HEK293 (cell line): ENCODE data around the gene TMEM72.

Experiments
- GFI1B ChIP-seq: fragments of 450-650 bp; formaldehyde crosslinking; IDR thresholded peaks from 2 replicates; pipeline ENCODE4 v1.5.1; 2016; ENCODE audit warnings: missing biosample characterization, missing genetic modification characterization
- KLF7 ChIP-seq: fragments of 450-650 bp; formaldehyde crosslinking; IDR thresholded peaks from 2 replicates; pipeline ENCODE4 v1.5.1; 2016; ENCODE audit warnings: missing biosample characterization, missing genetic modification characterization, borderline replicate concordance
- WT1 ChIP-seq: fragments of 450-650 bp; formaldehyde crosslinking; IDR thresholded peaks from 2 replicates; pipeline ENCODE4 v1.5.1; 2016; ENCODE audit warnings: missing biosample characterization, missing genetic modification characterization
- ZBTB1 ChIP-seq: fragments of 450-650 bp; formaldehyde crosslinking; IDR thresholded peaks from 2 replicates; pipeline ENCODE4 v1.5.1; 2016; ENCODE audit warnings: missing biosample characterization, missing genetic modification characterization
- ZBTB6 ChIP-seq: fragments of 450-650 bp; formaldehyde crosslinking; IDR thresholded peaks from 2 replicates; pipeline ENCODE4 v1.5.1; 2017; ENCODE audit warnings: missing biosample characterization, missing genetic modification characterization
- ZBTB7A ChIP-seq: fragments of 450-650 bp; formaldehyde crosslinking; IDR thresholded peaks from 2 replicates; pipeline ENCODE4 v1.5.1; 2016; ENCODE audit warnings: low read depth, missing biosample characterization, missing genetic modification characterization
- ZNF2 ChIP-seq: fragments of 450-650 bp; formaldehyde crosslinking; IDR thresholded peaks from 2 replicates; pipeline ENCODE4 v1.5.1; 2016; ENCODE audit warnings: missing biosample characterization, missing genetic modification characterization
- ZNF221 ChIP-seq: fragments of 450-650 bp; formaldehyde crosslinking; IDR thresholded peaks from 2 replicates; pipeline ENCODE4 v1.5.1; 2017; ENCODE audit warnings: missing biosample characterization, missing genetic modification characterization, borderline replicate concordance
- ZNF266 ChIP-seq: fragments of 450-650 bp; formaldehyde crosslinking; IDR thresholded peaks from 2 replicates; pipeline ENCODE4 v1.5.1; 2016; ENCODE audit warnings: missing biosample characterization, missing genetic modification characterization, low read depth
- ZNF335 ChIP-seq: fragments of 450-650 bp; formaldehyde crosslinking; conservative IDR thresholded peaks from 2 replicates; pipeline ENCODE4 v1.5.1; 2016; ENCODE audit warnings: missing biosample characterization, missing genetic modification characterization
- ZNF391 ChIP-seq: fragments of 450-650 bp; formaldehyde crosslinking; IDR thresholded peaks from 2 replicates; pipeline ENCODE4 v1.5.1; 2016; ENCODE audit warnings: low read depth, missing biosample characterization, missing genetic modification characterization, borderline replicate concordance
- ZNF433 ChIP-seq: fragments of 450-650 bp; formaldehyde crosslinking; IDR thresholded peaks from 2 replicates; pipeline ENCODE4 v1.5.1; 2016; ENCODE audit warnings: missing biosample characterization, missing genetic modification characterization, low read depth
- ZNF514 ChIP-seq: fragments of 450-650 bp; formaldehyde crosslinking; IDR thresholded peaks from 2 replicates; pipeline ENCODE4 v1.5.1; 2016; ENCODE audit warnings: missing biosample characterization, missing genetic modification characterization
- ZNF518A ChIP-seq: fragments of 450-650 bp; formaldehyde crosslinking; conservative IDR thresholded peaks from 2 replicates; pipeline ENCODE4 v1.5.1; 2016; ENCODE audit warnings: low read depth, missing biosample characterization, missing genetic modification characterization
- ZNF558 ChIP-seq: fragments of 450-650 bp; formaldehyde crosslinking; IDR thresholded peaks from 2 replicates; pipeline ENCODE4 v1.5.1; 2016; ENCODE audit warnings: missing biosample characterization, missing genetic modification characterization
- ZNF621 ChIP-seq: fragments of 450-650 bp; formaldehyde crosslinking; IDR thresholded peaks from 2 replicates; pipeline ENCODE4 v1.5.1; 2017; ENCODE audit warnings: missing biosample characterization, missing genetic modification characterization
- ZNF664 ChIP-seq: fragments of 450-650 bp; formaldehyde crosslinking; IDR thresholded peaks from 2 replicates; pipeline ENCODE4 v1.5.1; 2016; ENCODE audit warnings: missing biosample characterization, missing genetic modification characterization
- ZNF76 ChIP-seq: fragments of 450-650 bp; formaldehyde crosslinking; IDR thresholded peaks from 2 replicates; pipeline ENCODE4; 2016; ENCODE audit warnings: low read depth, missing biosample characterization, missing genetic modification characterization, borderline replicate concordance
- ZSCAN30 ChIP-seq: fragments of 450-650 bp; IDR thresholded peaks from 2 replicates; pipeline ENCODE4 v1.5.1; 2018; ENCODE audit warnings: missing biosample characterization, mild to moderate bottlenecking, missing genetic modification characterization, moderate library complexity
- TF ChIP-seq, protein P1 (sequence below): fragments of 450-650 bp; formaldehyde crosslinking; IDR thresholded peaks from 2 replicates; pipeline ENCODE4 v1.5.1; 2016; ENCODE audit warnings: missing biosample characterization, missing genetic modification characterization
- TF ChIP-seq, protein P2 (sequence below): fragments of 450-650 bp; formaldehyde crosslinking; IDR thresholded peaks from 2 replicates; pipeline ENCODE4 v1.5.1; 2017; ENCODE audit warnings: missing biosample characterization, missing genetic modification characterization
- TF ChIP-seq, protein P3 (sequence below): fragments of 450-650 bp; formaldehyde crosslinking; IDR thresholded peaks from 2 replicates; pipeline ENCODE4 v1.5.1; 2016; ENCODE audit warnings: missing biosample characterization, missing genetic modification characterization
- TF ChIP-seq, protein P4 (sequence below): fragments of 450-650 bp; formaldehyde crosslinking; IDR thresholded peaks from 2 replicates; pipeline ENCODE4 v1.5.1; 2017; ENCODE audit warnings: missing biosample characterization, missing genetic modification characterization

TMEM72 gene

DNA sequence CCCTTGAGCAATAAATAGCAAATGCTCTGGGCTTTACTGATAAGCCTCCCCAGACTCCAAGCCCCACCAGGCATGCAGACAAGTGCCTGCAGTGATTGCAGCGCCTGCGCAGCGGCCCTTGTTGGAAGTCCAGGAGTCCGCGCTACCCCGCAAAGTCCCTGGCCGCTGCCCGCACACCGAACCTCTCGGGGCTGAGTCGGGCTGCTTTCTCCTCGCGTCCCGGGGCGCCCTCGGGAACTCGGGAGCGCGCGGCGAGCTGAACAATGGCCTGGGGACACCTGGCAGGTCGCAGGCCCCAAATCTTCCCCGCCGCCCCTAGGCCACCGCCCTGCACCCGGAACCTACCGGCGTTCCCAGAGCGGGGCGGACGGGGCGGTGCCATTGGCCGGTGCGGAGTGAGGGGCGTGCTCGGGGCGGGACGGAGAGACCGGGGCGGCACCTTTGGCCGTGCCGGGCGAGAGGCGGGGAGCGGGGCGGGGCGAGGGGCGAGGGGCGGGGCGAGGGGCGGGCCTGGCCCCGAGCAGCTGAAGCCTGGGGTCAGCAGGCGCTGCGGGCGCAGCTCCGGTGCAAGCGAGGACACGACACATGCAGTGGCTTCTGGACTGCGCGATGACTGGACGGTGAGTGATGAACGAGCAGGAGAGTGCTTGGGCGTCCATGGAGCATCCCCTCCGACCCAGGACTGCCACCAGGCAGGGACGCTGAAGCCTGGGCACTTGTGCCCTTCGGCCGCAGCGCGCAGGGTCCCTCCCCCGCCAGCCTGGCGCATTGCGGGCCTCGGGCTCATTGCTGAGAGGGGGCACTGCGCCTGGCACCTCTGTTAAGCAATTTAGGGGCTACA lies 48.3 kb downstream of the TMEM72 start, which contains the start of gene RASSF4 (continued):
- TF ChIP-seq, protein P1, sequence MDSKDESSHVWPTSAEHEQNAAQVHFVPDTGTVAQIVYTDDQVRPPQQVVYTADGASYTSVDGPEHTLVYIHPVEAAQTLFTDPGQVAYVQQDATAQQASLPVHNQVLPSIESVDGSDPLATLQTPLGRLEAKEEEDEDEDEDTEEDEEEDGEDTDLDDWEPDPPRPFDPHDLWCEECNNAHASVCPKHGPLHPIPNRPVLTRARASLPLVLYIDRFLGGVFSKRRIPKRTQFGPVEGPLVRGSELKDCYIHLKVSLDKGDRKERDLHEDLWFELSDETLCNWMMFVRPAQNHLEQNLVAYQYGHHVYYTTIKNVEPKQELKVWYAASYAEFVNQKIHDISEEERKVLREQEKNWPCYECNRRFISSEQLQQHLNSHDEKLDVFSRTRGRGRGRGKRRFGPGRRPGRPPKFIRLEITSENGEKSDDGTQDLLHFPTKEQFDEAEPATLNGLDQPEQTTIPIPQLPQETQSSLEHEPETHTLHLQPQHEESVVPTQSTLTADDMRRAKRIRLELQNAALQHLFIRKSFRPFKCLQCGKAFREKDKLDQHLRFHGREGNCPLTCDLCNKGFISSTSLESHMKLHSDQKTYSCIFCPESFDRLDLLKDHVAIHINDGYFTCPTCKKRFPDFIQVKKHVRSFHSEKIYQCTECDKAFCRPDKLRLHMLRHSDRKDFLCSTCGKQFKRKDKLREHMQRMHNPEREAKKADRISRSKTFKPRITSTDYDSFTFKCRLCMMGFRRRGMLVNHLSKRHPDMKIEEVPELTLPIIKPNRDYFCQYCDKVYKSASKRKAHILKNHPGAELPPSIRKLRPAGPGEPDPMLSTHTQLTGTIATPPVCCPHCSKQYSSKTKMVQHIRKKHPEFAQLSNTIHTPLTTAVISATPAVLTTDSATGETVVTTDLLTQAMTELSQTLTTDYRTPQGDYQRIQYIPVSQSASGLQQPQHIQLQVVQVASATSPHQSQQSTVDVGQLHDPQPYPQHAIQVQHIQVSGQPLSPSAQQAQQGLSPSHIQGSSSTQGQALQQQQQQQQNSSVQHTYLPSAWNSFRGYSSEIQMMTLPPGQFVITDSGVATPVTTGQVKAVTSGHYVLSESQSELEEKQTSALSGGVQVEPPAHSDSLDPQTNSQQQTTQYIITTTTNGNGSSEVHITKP = peak; percentile 37; the same call in 1 of the 2 replicates
- TF ChIP-seq ZNF266 = peak; percentile 38; the same call in 1 of the 2 replicates
- no peak; the same call in 1 of the 2 replicates for TF ChIP-seq ZNF76 (tag by site-specific recombination)
- peak; percentile 25; the same call in 1 of the 2 replicates for TF ChIP-seq ZSCAN30 (tag by site-specific recombination)
- no peak for TF ChIP-seq ZNF391 (tag by site-specific recombination)
- TF ChIP-seq, protein P2, sequence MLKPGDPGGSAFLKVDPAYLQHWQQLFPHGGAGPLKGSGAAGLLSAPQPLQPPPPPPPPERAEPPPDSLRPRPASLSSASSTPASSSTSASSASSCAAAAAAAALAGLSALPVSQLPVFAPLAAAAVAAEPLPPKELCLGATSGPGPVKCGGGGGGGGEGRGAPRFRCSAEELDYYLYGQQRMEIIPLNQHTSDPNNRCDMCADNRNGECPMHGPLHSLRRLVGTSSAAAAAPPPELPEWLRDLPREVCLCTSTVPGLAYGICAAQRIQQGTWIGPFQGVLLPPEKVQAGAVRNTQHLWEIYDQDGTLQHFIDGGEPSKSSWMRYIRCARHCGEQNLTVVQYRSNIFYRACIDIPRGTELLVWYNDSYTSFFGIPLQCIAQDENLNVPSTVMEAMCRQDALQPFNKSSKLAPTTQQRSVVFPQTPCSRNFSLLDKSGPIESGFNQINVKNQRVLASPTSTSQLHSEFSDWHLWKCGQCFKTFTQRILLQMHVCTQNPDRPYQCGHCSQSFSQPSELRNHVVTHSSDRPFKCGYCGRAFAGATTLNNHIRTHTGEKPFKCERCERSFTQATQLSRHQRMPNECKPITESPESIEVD (tag by site-specific recombination) = no peak
- TF ChIP-seq ZNF558 = no peak
- no peak for TF ChIP-seq ZBTB1 (tag by site-specific recombination)
- no peak for TF ChIP-seq ZNF514 (tag by site-specific recombination)
- TF ChIP-seq ZNF221 (tag by site-specific recombination) = no peak
- no peak for TF ChIP-seq ZBTB6
- peak; percentile 84 for TF ChIP-seq GFI1B
- TF ChIP-seq, protein P3, sequence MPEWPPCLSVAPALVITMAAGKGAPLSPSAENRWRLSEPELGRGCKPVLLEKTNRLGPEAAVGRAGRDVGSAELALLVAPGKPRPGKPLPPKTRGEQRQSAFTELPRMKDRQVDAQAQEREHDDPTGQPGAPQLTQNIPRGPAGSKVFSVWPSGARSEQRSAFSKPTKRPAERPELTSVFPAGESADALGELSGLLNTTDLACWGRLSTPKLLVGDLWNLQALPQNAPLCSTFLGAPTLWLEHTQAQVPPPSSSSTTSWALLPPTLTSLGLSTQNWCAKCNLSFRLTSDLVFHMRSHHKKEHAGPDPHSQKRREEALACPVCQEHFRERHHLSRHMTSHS (tag by site-specific recombination) = no peak
- TF ChIP-seq, protein P4, sequence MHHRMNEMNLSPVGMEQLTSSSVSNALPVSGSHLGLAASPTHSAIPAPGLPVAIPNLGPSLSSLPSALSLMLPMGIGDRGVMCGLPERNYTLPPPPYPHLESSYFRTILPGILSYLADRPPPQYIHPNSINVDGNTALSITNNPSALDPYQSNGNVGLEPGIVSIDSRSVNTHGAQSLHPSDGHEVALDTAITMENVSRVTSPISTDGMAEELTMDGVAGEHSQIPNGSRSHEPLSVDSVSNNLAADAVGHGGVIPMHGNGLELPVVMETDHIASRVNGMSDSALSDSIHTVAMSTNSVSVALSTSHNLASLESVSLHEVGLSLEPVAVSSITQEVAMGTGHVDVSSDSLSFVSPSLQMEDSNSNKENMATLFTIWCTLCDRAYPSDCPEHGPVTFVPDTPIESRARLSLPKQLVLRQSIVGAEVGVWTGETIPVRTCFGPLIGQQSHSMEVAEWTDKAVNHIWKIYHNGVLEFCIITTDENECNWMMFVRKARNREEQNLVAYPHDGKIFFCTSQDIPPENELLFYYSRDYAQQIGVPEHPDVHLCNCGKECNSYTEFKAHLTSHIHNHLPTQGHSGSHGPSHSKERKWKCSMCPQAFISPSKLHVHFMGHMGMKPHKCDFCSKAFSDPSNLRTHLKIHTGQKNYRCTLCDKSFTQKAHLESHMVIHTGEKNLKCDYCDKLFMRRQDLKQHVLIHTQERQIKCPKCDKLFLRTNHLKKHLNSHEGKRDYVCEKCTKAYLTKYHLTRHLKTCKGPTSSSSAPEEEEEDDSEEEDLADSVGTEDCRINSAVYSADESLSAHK = no peak
- TF ChIP-seq KLF7 = peak; percentile 93; the same call in 1 of the 2 replicates
- no peak for TF ChIP-seq ZNF518A (tag by site-specific recombination)
- no peak for TF ChIP-seq WT1 (tag by site-specific recombination)
- no peak for TF ChIP-seq ZNF433 (tag by site-specific recombination)
- TF ChIP-seq ZNF664 = no peak
- no peak for TF ChIP-seq ZNF621
- TF ChIP-seq ZNF2 (tag by site-specific recombination) = peak; percentile 58; the same call in 1 of the 2 replicates
- TF ChIP-seq ZBTB7A (tag by site-specific recombination) = no peak
- peak; percentile 96 for TF ChIP-seq ZNF335
